Activated naive CD4-positive, alpha-beta T cell treated with anti-CD3 and anti-CD28 coated beads for 36 hours (primary cell): ENCODE measurements around the gene TRIM14. TPM values are rescaled to one million over a fixed set of nuclear protein-coding genes. Genes with fewer than 3 reads are reported as not detected.

ENCODE experiments used
- CTCF ChIA-PET: fragments of 350-600 bp; sonication (Branson Sonifier 250); formaldehyde crosslinking; loops from one replicate; lab custom pipeline; 2021; ENCODE audit warnings: antibody characterized with exemption; lab: Charles Lee
- DNase-seq: peaks from one replicate; pipeline ENCODE4 v3.0.0-alpha.2; 2020
- H3K27ac Mint-ChIP-seq: one replicate; pipeline ENCODE4 v1.8.0; 2021; ENCODE audit warnings: mild to moderate bottlenecking, mixed read lengths
- H3K27me3 Mint-ChIP-seq: one replicate; pipeline ENCODE4 v1.8.0; 2021; ENCODE audit warnings: low read depth, mixed read lengths
- H3K36me3 Mint-ChIP-seq: one replicate; pipeline ENCODE4 v1.8.0; 2021; ENCODE audit warnings: low read depth, mixed read lengths
- H3K4me1 Mint-ChIP-seq: one replicate; pipeline ENCODE4 v1.8.0; 2021; ENCODE audit warnings: low read depth, mixed read lengths
- H3K4me3 Mint-ChIP-seq: one replicate; pipeline ENCODE4 v1.8.0; 2021; ENCODE audit warnings: mild to moderate bottlenecking, moderate library complexity, mixed read lengths
- H3K9me3 Mint-ChIP-seq: one replicate; pipeline ENCODE4 v1.8.0; 2021; ENCODE audit warnings: mixed read lengths
- intact Hi-C: fragments of 100-400 bp; cut with micrococcal nuclease; formaldehyde crosslinking; loops from one replicate; pipeline ENCODE4 v1.15.1; 2023
- total RNA-seq, 2 experiments: library from RNA; stranded (reverse); gene quantifications; one replicate each; pipeline ENCODE4 v1.2.3, GENCODE V29; 2021

The TRIM14 gene
- total RNA-seq, 2 experiments from 2014 or later, result 49.6 to 55.0 TPM

GRCh38 chr9:98150164-98150563 is 31.1 kb upstream of the TRIM14 start:
- Mint-ChIP-seq H3K36me3 (peaks cover 1% of the 10 kb centered on the region), H3K27me3 (no peaks in the 10 kb centered on the region), H3K9me3 (no peaks in the 10 kb centered on the region), H3K4me3 (no peak overlapping the region), H3K27ac (no peak overlapping the region), H3K4me1 (peaks cover 1% of the 10 kb centered on the region)
- intact Hi-C loops, result no loop called here
- no peak for DNase-seq
- CTCF ChIA-PET, result no interaction called here

GRCh38 chr9:98149422-98149821 is 30.4 kb upstream of the TRIM14 start:
- H3K27me3 Mint-ChIP-seq, result no peaks in the 10 kb centered on the region
- peaks cover 1% of the 10 kb centered on the region for H3K36me3 Mint-ChIP-seq
- H3K9me3 Mint-ChIP-seq, result no peaks in the 10 kb centered on the region
- CTCF ChIA-PET, result interaction anchor here (1.1 kb wide), 1 partner anchor 76 kb away, joined by 3 read pairs; no protein-coding TSS in a partner anchor
- H3K4me3 Mint-ChIP-seq, result no peak overlapping the region
- intact Hi-C loops, result no loop called here
- peaks cover 1% of the 10 kb centered on the region for H3K4me1 Mint-ChIP-seq
- no peak overlapping the region for H3K27ac Mint-ChIP-seq
- no peak for DNase-seq

GRCh38 chr9:98148486-98148885 is 29.5 kb upstream of the TRIM14 start:
- CTCF ChIA-PET, result interaction anchor here (0.7 to 1.1 kb wide), 3 partner anchors 10 to 258 kb away, joined by 3 read pairs; no protein-coding TSS in a partner anchor
- no peak for DNase-seq
- Mint-ChIP-seq H3K27ac (no peak overlapping the region), H3K9me3 (no peaks in the 10 kb centered on the region), H3K4me3 (no peak overlapping the region), H3K4me1 (peaks cover 1% of the 10 kb centered on the region), H3K36me3 (peaks cover 1% of the 10 kb centered on the region), H3K27me3 (no peaks in the 10 kb centered on the region)
- intact Hi-C loops, result no loop called here

- no peak overlapping the region for H3K4me3 Mint-ChIP-seq
- no peaks in the 10 kb centered on the region for H3K27me3 Mint-ChIP-seq
- H3K9me3 Mint-ChIP-seq, result no peaks in the 10 kb centered on the region
- CTCF ChIA-PET, result interaction anchor here (0.7 kb wide), 1 partner anchor 257 kb away, joined by 3 read pairs; no protein-coding TSS in a partner anchor
- H3K36me3 Mint-ChIP-seq, result peaks cover 1% of the 10 kb centered on the region
- no peak overlapping the region for H3K27ac Mint-ChIP-seq
- DNase-seq, result no peak
- intact Hi-C loops, result no loop called here
- peaks cover 1% of the 10 kb centered on the region for H3K4me1 Mint-ChIP-seq
Observed at GRCh38 chr9:98147582-98147981, 28.6 kb upstream of the TRIM14 start.

- CTCF ChIA-PET, result no interaction called here
- DNase-seq, result no peak
- H3K36me3 Mint-ChIP-seq, result peaks cover 1% of the 10 kb centered on the region
- intact Hi-C loops, result no loop called here
- H3K27me3 Mint-ChIP-seq, result no peaks in the 10 kb centered on the region
- H3K9me3 Mint-ChIP-seq, result no peaks in the 10 kb centered on the region
- no peak overlapping the region for H3K27ac Mint-ChIP-seq
- peaks cover 1% of the 10 kb centered on the region for H3K4me1 Mint-ChIP-seq
- H3K4me3 Mint-ChIP-seq, result no peak overlapping the region
Observed at GRCh38 chr9:98146101-98146991, 27.3 kb upstream of the TRIM14 start.

GRCh38 chr9:98144631-98145030 is 25.6 kb upstream of the TRIM14 start:
- Mint-ChIP-seq H3K4me3 (no peak overlapping the region), H3K36me3 (peaks cover 1% of the 10 kb centered on the region), H3K27ac (no peak overlapping the region), H3K27me3 (no peaks in the 10 kb centered on the region), H3K4me1 (peaks cover 1% of the 10 kb centered on the region), H3K9me3 (no peaks in the 10 kb centered on the region)
- no peak for DNase-seq
- intact Hi-C loops, result no loop called here
- CTCF ChIA-PET, result no interaction called here

GRCh38 chr9:98144076-98144475 is 25.1 kb upstream of the TRIM14 start:
- no peak overlapping the region for H3K27ac Mint-ChIP-seq
- CTCF ChIA-PET, result no interaction called here

GRCh38 chr9:98142925-98143481 is 24.0 kb upstream of the TRIM14 start:
- Mint-ChIP-seq H3K9me3 (no peaks in the 10 kb centered on the region), H3K4me3 (no peak overlapping the region), H3K27ac (no peak overlapping the region), H3K36me3 (no peaks in the 10 kb centered on the region), H3K27me3 (no peaks in the 10 kb centered on the region), H3K4me1 (peaks cover 1% of the 10 kb centered on the region)
- CTCF ChIA-PET, result no interaction called here
- DNase-seq, result no peak
- intact Hi-C loops, result no loop called here

More at GRCh38 chr9:98144076-98144475, 25.1 kb upstream of the TRIM14 start:
- H3K4me3 Mint-ChIP-seq, result no peak overlapping the region
- H3K4me1 Mint-ChIP-seq, result peaks cover 1% of the 10 kb centered on the region
- no peak for DNase-seq
- no peaks in the 10 kb centered on the region for H3K36me3 Mint-ChIP-seq
- intact Hi-C loops, result no loop called here
- H3K27me3 Mint-ChIP-seq, result no peaks in the 10 kb centered on the region
- no peaks in the 10 kb centered on the region for H3K9me3 Mint-ChIP-seq

- no peak overlapping the region for H3K27ac Mint-ChIP-seq
- H3K4me3 Mint-ChIP-seq, result no peak overlapping the region
- CTCF ChIA-PET, result interaction anchor here (0.6 kb wide), 1 partner anchor 88 kb away, joined by 4 read pairs; no protein-coding TSS in a partner anchor
- H3K36me3 Mint-ChIP-seq, result no peaks in the 10 kb centered on the region
- no peak for DNase-seq
- H3K27me3 Mint-ChIP-seq, result no peaks in the 10 kb centered on the region
- no peaks in the 10 kb centered on the region for H3K9me3 Mint-ChIP-seq
- intact Hi-C loops, result no loop called here
- peaks cover 1% of the 10 kb centered on the region for H3K4me1 Mint-ChIP-seq
Observed at GRCh38 chr9:98142182-98142907, 23.3 kb upstream of the TRIM14 start.

GRCh38 chr9:98140503-98140902 is 21.5 kb upstream of the TRIM14 start:
- CTCF ChIA-PET, result no interaction called here
- no peak for DNase-seq
- no peaks in the 10 kb centered on the region for H3K27me3 Mint-ChIP-seq
- H3K4me1 Mint-ChIP-seq, result no peaks in the 10 kb centered on the region
- no peak overlapping the region for H3K27ac Mint-ChIP-seq
- no peaks in the 10 kb centered on the region for H3K9me3 Mint-ChIP-seq
- H3K4me3 Mint-ChIP-seq, result no peak overlapping the region
- H3K36me3 Mint-ChIP-seq, result no peaks in the 10 kb centered on the region
- intact Hi-C loops, result no loop called here

- no peak overlapping the region for H3K27ac Mint-ChIP-seq
- no peaks in the 10 kb centered on the region for H3K9me3 Mint-ChIP-seq
- H3K4me3 Mint-ChIP-seq, result no peak overlapping the region
- CTCF ChIA-PET, result no interaction called here
- no peaks in the 10 kb centered on the region for H3K27me3 Mint-ChIP-seq
- no peak for DNase-seq
- intact Hi-C loops, result no loop called here
- no peaks in the 10 kb centered on the region for H3K36me3 Mint-ChIP-seq
- H3K4me1 Mint-ChIP-seq, result peaks cover 2% of the 10 kb centered on the region
Observed at GRCh38 chr9:98136489-98136888, 17.5 kb upstream of the TRIM14 start.

GRCh38 chr9:98135938-98136337 is 16.9 kb upstream of the TRIM14 start:
- no peak overlapping the region for H3K27ac Mint-ChIP-seq
- no peak overlapping the region for H3K4me3 Mint-ChIP-seq
- DNase-seq, result no peak
- H3K4me1 Mint-ChIP-seq, result peaks cover 2% of the 10 kb centered on the region
- intact Hi-C loops, result no loop called here
- H3K9me3 Mint-ChIP-seq, result no peaks in the 10 kb centered on the region
- no peaks in the 10 kb centered on the region for H3K27me3 Mint-ChIP-seq
- no peaks in the 10 kb centered on the region for H3K36me3 Mint-ChIP-seq
- CTCF ChIA-PET, result no interaction called here
